RWPE1 (cell line): ENCODE results near the gene TMEM151A.

ENCODE experiments used
- CTCF ChIA-PET: fragments of 350-600 bp; sonication (Branson Sonifier 250); formaldehyde crosslinking; extraction: SDS; loops from one replicate; lab custom pipeline; 2021; lab: Yijun Ruan, JAX
- POLR2A ChIA-PET: fragments of 400-600 bp; formaldehyde crosslinking; extraction: SDS; loops from one replicate; lab custom pipeline; 2020; ENCODE audit warnings: antibody characterized with exemption; ENCODE audit not compliant: low non-redundant PET; lab: Yijun Ruan, JAX
- DNase-seq: peaks from one replicate; pipeline ENCODE4 v3.0.0; 2012; ENCODE audit warnings: low spot score
- H3K27ac ChIP-seq: fragments of 450-650 bp; 2 replicates; pipeline ENCODE4 v1.5.1; 2017
- CTCF ChIP-seq: fragments of 450-650 bp; conservative IDR thresholded peaks from 2 replicates; pipeline ENCODE4 v1.5.1; 2017; ENCODE audit warnings: low read depth, mild to moderate bottlenecking

Gene TMEM151A

GRCh38 chr11:66286699-66287098, 5.0 kb upstream of the TMEM151A start:
- no peak for DNase-seq
- no peak for TF ChIP-seq CTCF
- peak overlapping the region; percentile 90 for H3K27ac ChIP-seq
- CTCF ChIA-PET, result interaction anchor here (0.5 to 0.7 kb wide), 2 partner anchors 22 to 382 kb away, joined by 3 to 4 read pairs; no protein-coding TSS in a partner anchor
- POLR2A ChIA-PET, result no interaction called here

GRCh38 chr11:66287211-66287888, 4.3 kb upstream of the TMEM151A start:
- no peak for DNase-seq
- ChIA-PET CTCF (no interaction called here), POLR2A (no interaction called here)
- no peak for TF ChIP-seq CTCF
- H3K27ac ChIP-seq, result peak overlapping the region; percentile 90

- ChIA-PET POLR2A (interaction anchor here (0.7 kb wide), 1 partner anchor 18 kb away, joined by 3 read pairs; no protein-coding TSS in a partner anchor), CTCF (no interaction called here)
- peak overlapping the region; percentile 90 for H3K27ac ChIP-seq
- TF ChIP-seq CTCF, result no peak
- no peak for DNase-seq
Observed at GRCh38 chr11:66287889-66288670, 3.6 kb upstream of the TMEM151A start.

- peak; percentile 100 for DNase-seq
- CTCF ChIA-PET, result interaction anchor here (0.6 kb wide), 1 partner anchor 819 kb away, joined by 3 read pairs; no protein-coding TSS in a partner anchor
- POLR2A ChIA-PET, result interaction anchor here (0.6 to 1.0 kb wide), 5 partner anchors 17 to 1160 kb away, joined by 3 read pairs; no protein-coding TSS in a partner anchor
- peak within 1 kb of the TSS; percentile 90 for H3K27ac ChIP-seq
- no peak for TF ChIP-seq CTCF
Observed at GRCh38 chr11:66288671-66289547, 2.8 kb upstream of the TMEM151A start, which contains the start of gene YIF1A. Gene YIF1A, minus strand, starts transcription at chr11:66289143. Its CDS starts 158 bp downstream, at chr11:66288985.

GRCh38 chr11:66289548-66290329, 2.0 kb upstream of the TMEM151A start:
- ChIA-PET CTCF (interaction anchor here (1.0 kb wide), 1 partner anchor 99 kb away, joined by 5 read pairs; no protein-coding TSS in a partner anchor), POLR2A (interaction anchor here (0.6 to 1.0 kb wide), 3 partner anchors 23 to 87 kb away, joined by 3 read pairs; no protein-coding TSS in a partner anchor)
- no peak for TF ChIP-seq CTCF
- DNase-seq, result no peak
- H3K27ac ChIP-seq, result peak overlapping the region; percentile 90
